ENCODE results near the gene ADORA1. TPM values are rescaled to one million over a fixed set of nuclear protein-coding genes. Genes with fewer than 3 reads are reported as not detected.

The ADORA1 gene
- total and polyA plus RNA-seq, 2 donors (not counting 3 experiments of a cell fraction or from before 2014, with no cell fraction given), result 0.15 TPM; not detected in 1

DNA sequence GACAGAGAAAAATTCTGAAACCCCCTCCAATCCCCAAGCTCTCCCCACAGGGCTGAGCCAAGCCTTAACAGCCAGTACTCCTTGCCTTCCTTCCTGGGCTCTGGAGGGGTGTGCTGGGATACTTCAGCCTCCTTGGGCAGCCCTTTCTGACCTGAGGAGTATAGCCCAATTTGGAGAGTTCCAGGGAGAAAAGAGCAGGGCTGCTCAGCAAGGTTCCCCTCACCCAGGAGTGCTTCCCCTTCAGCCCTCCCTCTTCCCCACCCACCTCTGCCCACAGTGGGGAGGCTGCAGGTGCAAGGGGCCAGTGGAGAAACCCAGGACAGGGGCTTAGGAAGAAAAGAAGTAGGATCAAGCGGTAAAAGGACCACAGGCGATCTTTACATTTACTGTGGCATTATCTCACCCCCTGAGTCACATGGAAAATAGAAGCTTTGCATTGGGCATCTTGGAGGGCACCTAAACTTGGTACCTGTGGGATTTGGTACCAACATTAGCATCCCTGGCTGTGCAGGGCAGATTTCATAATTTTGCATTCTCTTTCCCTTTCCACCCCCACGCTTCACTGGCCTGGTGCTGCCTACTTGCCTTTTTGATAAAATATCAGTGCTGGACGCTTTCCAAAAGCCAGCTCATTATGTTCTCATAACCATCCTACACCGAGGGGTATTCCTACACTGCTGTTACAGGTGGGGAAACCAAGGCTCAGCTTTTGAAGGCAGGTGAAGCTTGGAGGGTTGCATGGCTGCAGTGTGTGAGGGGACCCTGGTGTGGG is 2.8 kb upstream of the ADORA1 start:
- dilution Hi-C loops (cut with MboI; ENCODE audit: extremely low pct_ligation_motif_present, low sequenced_read_pairs) (no loop called here), intact Hi-C loops (cut with micrococcal nuclease) (no loop called here)
- H3K4me3 ChIP-seq (replicated peaks in 1 of 3; ENCODE audit: insufficient read depth in 1 of 3, low read depth in 1 of 3, low read length in 3 of 3), result no peak overlapping the region
- H2AFZ ChIP-seq (ENCODE audit: low read depth, low read length), result no peak overlapping the region
- no peaks in the 10 kb centered on the region for H3K36me3 ChIP-seq (ENCODE audit: control insufficient read depth in 2 of 2, extremely low read depth in 1 of 2, insufficient read depth in 2 of 2, low read length in 2 of 2)
- no TSS peak for BruUV-seq (replicated peaks)
- TF ChIP-seq, protein P1, sequence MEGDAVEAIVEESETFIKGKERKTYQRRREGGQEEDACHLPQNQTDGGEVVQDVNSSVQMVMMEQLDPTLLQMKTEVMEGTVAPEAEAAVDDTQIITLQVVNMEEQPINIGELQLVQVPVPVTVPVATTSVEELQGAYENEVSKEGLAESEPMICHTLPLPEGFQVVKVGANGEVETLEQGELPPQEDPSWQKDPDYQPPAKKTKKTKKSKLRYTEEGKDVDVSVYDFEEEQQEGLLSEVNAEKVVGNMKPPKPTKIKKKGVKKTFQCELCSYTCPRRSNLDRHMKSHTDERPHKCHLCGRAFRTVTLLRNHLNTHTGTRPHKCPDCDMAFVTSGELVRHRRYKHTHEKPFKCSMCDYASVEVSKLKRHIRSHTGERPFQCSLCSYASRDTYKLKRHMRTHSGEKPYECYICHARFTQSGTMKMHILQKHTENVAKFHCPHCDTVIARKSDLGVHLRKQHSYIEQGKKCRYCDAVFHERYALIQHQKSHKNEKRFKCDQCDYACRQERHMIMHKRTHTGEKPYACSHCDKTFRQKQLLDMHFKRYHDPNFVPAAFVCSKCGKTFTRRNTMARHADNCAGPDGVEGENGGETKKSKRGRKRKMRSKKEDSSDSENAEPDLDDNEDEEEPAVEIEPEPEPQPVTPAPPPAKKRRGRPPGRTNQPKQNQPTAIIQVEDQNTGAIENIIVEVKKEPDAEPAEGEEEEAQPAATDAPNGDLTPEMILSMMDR (IDR thresholded peaks at IDR 0.05; ENCODE audit: extremely low read depth in 1 of 2, insufficient read depth in 1 of 2, low read depth in 1 of 2, low read length in 2 of 2), result no peak
- TF ChIP-seq EZH2 (IDR thresholded peaks at IDR 0.05; ENCODE audit: borderline replicate concordance, low read depth, low read length, severe bottlenecking), result no peak
- no peak for TF ChIP-seq GATA2 (IDR thresholded peaks at IDR 0.05; ENCODE audit: insufficient read depth, insufficient read length, low read depth, low read length)
- no peak for TF ChIP-seq POLR2AphosphoS5 (IDR thresholded peaks at IDR 0.05; ENCODE audit: insufficient read depth, low read depth, low read length)
- TF ChIP-seq MYC (IDR thresholded peaks at IDR 0.05; ENCODE audit: low read depth, low read length), result no peak
- no peak for TF ChIP-seq MAX (IDR thresholded peaks at IDR 0.05; ENCODE audit: insufficient read depth, insufficient read length)
- no peak for TF ChIP-seq JUN (IDR thresholded peaks at IDR 0.05; ENCODE audit: borderline replicate concordance, insufficient read depth, insufficient read length, low read depth)
- no peak for TF ChIP-seq POLR2A (IDR thresholded peaks at IDR 0.05; ENCODE audit: low read depth, low read length)
- TF ChIP-seq FOS (IDR thresholded peaks at IDR 0.05; ENCODE audit: borderline replicate concordance, insufficient read depth, low read length), result no peak
- no peaks in the 10 kb centered on the region for H3K9me1 ChIP-seq (replicated peaks; ENCODE audit: control insufficient read depth, extremely low read depth, insufficient read depth, low read length)
- H3K4me1 ChIP-seq (ENCODE audit: control insufficient read depth, extremely low read depth, insufficient read depth, low read length), result peaks cover 4% of the 10 kb centered on the region
- H3K27ac ChIP-seq (ENCODE audit: insufficient read depth, low read depth, low read length), result no peak overlapping the region
- no peak overlapping the region for H3K9ac ChIP-seq (replicated peaks; ENCODE audit: extremely low read depth, insufficient read depth, low read length)
- CTCF ChIA-PET, result interaction anchor here (1.3 to 10.8 kb wide), 3 partner anchors 47 to 144 kb away, joined by 3 to 341 read pairs (median 24); no protein-coding TSS in a partner anchor
- no peak for DNase-seq (ENCODE audit: low read depth, low spot score)
- POLR2A ChIA-PET, result no interaction called here
- no peaks in the 10 kb centered on the region for H4K20me1 ChIP-seq (replicated peaks; ENCODE audit: control insufficient read depth, extremely low read depth, insufficient read depth, low read length)
- no peak for FAIRE-seq
- no peaks in the 10 kb centered on the region for H3K79me2 ChIP-seq (ENCODE audit: control insufficient read depth, insufficient read depth, low read length)
- peaks cover 26 to 54% of the 10 kb centered on the region in 2 experiments for H3K27me3 ChIP-seq (ENCODE audit: control insufficient read depth in 2 of 2, insufficient read depth in 2 of 2, low read length in 2 of 2)
- H3K9me3 ChIP-seq (replicated peaks; ENCODE audit: control insufficient read depth, insufficient read depth, low read length), result no peaks in the 10 kb centered on the region
- H3K4me2 ChIP-seq (ENCODE audit: insufficient read depth, low read length), result no peak overlapping the region
